HG03342 (cell line): ENCODE results near the gene ABHD15.
A peak's percentile ranks its signal among the peaks of the same experiment; 100 is the strongest.
"Not testable (repeated sequence)": the region's sequence is repeated elsewhere in the genome, so short reads cannot be mapped to it uniquely, and the experiment has no call there.

Experiments used
- ATAC-seq: cut with Tn5 transposase; IDR thresholded peaks from one replicate; pipeline ENCODE4 v1.9.1; 2021; ENCODE audit warnings: mild to moderate bottlenecking, moderate library complexity; ENCODE audit not compliant: unreplicated experiment

ABHD15 gene

DNA sequence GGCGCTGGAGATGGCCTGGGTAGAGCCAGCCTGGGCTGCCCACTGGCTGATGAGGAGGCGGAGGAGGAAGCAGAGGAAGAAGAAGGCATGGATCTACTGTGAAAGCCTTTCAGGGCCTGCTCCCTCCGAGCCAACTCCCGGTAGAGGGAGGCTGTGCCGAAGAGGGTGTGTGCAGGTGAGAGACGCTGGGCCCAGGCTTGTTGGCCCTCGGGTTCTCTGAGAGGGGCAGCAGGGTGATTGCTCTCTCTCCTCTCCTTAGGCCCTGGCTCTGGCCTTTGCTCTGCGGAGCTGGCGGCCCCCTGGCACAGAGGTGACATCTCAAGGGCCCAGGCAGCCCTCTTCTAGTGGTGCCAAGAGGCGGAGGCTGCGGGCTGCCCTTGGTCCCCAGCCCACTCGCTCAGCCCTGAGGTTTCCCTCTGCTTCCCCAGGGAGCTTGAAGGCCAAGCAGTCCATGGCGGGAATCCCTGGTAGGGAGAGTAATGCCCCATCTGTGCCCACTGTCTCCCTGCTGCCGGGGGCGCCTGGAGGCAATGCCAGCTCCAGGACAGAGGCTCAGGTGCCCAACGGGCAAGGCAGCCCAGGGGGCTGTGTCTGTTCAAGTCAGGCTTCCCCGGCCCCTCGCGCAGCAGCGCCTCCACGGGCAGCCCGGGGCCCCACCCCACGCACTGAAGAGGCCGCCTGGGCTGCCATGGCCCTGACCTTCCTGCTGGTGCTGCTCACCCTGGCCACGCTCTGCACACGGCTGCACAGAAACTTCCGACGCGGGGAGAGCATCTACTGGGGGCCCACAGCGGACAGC is 5.2 kb upstream of the ABHD15 start:
- ATAC-seq: no peak

DNA sequence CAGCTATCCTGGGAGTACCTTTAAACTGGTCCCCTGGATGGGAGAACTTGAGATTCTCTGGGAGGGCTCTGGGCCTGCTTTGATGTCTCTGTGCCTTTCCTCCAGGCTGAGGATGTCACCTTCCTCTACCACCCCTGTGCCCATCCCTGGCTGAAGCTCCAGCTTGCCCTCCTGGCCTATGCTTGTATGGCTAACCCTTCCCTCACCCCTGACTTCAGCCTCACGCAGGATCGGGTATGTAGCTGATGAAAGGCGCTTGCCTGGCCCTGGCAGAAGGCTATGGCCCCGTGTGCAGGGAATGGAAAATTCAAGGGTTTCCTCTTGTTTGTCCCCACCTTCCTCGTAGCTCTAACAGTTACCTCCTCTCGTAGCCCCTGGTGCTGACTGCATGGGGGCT is 4.6 kb upstream of the ABHD15 start:
- no peak for ATAC-seq

- no peak for ATAC-seq
These were observed 3.7 kb upstream of the ABHD15 start for GRCh38 chr17:29570521-29570920.

GRCh38 chr17:29569245-29569950 is 2.6 kb upstream of the ABHD15 start:
- ATAC-seq: no peak

- ATAC-seq: peak; percentile 34
These were observed 1.8 kb upstream of the ABHD15 start, which contains the start of gene TP53I13 for GRCh38 chr17:29568331-29569244. Gene TP53I13, plus strand, starts transcription at chr17:29568701. Its CDS starts 58 bp downstream, at chr17:29568759.

DNA sequence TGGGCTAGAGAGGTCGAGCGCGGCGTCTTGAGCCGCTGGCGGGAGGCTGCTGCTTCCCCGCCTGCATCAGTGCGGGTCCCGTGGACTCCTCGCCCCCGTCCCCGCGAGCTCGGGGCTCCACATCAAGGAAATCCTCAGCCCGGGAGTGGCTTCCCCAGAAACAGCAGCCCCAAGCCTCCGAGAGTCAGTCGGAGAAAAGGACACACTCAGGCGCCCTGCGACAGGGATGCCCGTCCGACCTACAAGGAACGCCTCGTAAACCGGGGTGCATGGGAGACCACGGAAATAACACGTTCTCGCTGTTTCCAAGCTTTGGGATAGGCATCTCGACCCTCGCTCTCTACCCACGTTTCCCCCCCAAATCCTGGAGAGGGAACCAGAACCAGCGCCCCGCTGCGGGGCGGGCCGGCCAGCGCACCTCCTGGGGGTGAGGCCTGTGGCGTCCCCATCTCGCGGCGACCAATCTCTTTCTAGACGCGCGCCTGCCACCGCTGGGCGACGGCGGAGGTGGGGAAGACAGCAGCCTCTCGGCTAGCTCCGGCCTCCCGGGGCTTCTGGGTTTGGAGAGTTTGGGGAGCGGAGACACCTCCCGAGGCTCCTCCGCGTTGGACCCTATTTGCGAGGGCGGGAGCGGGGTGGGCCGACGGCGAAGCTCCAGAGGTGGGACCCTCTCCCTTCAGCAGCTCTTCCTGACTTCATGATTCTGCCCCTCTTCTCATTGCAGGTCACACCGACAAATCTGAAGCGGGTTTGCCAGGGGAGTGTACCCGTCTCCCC is 905 bp upstream of the ABHD15 start:
- peak; percentile 41 for ATAC-seq

DNA sequence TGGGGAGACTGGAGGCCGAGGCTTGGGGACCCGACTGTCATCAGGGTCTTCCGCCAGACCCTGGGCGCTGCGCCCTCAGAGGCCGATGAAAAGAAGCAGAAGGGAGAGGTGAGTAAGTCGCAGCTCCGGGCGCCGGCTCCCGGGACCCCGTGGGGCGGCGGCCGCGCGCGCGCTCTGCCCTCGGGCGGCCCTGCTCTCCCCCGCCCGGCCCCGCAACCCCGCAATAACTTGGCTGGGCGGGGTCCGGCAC is 392 bp upstream of the ABHD15 start:
- no peak for ATAC-seq

DNA sequence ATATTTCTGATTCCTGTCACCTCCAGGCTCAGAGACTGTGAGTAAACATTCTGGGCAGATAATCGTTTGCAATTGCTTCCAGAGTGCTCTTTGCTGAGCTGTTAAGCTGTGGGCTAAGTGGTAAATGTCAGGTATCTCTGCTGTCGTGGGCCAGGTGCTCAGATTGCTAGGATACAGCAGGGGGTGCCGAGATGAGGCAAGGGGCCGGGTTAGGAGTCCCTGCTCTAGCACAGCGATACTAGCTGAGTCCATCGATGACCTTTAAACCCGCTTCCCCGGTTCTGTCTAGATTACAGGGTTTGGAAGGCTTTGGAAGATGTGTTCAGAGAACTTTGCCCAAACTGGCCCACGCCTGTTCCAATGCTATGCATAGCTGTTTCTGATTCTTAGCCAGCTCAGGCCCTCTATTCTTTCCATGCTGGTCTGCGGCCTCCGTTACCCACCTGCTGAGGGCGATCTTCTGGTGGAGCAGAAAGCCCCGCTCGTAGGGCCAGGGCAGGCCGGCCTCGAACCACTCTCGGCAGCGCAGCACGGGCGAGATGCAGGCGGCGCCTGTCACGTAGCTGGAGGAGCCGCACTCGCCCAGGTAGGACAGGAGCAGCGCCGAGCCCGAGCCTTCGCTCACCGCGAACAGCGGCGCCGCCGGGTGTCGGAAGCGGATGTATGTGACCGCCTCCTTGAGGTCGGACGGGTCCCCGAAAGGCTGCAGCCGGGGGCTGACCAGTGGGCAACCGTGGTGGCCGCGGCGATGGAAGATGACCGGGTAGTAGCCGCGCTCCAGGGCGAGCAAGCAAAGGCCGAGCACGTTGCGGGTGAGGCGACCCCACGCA is 979 bp downstream of the ABHD15 start:
- no peak for ATAC-seq

DNA sequence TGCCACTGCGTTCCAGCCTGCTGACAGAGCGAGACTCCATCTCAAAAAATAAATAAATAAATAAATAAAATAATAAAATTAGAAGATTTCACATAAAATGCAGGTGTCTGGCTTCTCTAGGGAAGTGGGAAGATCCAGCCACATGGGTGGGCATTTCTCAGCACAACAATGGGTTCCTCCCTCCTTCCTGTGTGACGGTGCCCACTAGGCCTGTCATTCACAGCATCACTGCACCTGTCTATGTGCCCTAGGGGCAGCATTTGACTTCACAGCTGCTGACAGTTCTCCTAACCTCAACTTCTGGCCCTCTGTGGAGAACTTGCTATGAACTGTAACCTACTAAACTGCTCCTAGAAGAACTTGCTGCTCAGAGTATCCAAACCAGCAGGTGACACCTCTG is 3.0 kb downstream of the ABHD15 start:
- ATAC-seq: no peak

- ATAC-seq: no peak
These were observed 4.2 kb downstream of the ABHD15 start for GRCh38 chr17:29562615-29563014.

DNA sequence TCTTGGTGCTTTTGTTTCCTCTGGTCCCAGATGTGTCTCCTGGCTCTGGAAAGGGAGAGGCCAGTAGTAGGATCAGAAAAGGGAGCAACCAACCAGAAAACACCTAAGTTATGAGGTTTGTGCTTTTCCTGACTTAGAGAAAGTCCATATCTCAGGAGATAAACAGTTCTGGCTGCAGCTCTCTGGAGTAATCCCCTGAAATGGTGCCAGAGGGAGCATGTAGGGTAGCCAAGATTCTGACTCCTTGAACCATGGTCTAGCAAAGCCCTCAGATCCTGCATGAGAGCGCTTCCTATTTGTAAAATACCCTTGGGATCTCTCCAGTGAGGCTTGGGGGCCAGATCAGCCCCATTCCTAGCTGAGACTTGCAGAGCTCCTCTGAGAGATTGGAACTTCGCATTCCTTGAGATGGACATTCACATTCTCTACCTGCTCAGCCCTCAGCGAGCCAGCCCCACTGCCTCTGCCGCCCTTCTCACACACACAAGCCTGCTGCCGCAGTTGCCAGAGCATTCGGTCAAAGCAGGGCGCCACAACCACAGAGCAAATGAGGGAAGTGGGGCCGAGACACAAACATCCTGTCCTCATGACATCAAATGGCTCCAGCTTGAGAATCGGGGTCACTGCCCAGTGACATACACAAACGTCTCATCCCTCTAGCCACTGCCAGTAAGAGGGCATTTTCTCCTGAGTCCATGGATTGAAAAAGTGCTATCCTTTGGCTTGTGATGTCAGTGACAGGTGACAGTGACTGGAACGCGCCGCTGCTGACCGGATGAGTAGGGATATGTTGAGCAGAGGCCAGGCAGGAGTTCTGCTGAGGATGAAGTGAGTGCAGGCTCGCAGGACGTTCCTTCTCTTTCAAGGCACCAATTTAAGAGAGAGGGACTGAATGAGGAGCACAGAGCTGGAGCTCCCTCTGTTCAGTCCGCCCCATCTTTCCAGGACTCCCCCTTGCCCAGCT is 5.0 kb downstream of the ABHD15 start:
- ATAC-seq: no peak

GRCh38 chr17:29560316-29560715 is 6.5 kb downstream of the ABHD15 start:
- no peak for ATAC-seq

GRCh38 chr17:29559640-29560039 is 7.2 kb downstream of the ABHD15 start:
- no peak for ATAC-seq

- ATAC-seq: not testable (repeated sequence)
These were observed 8.7 kb downstream of the ABHD15 start for GRCh38 chr17:29558139-29558538.

DNA sequence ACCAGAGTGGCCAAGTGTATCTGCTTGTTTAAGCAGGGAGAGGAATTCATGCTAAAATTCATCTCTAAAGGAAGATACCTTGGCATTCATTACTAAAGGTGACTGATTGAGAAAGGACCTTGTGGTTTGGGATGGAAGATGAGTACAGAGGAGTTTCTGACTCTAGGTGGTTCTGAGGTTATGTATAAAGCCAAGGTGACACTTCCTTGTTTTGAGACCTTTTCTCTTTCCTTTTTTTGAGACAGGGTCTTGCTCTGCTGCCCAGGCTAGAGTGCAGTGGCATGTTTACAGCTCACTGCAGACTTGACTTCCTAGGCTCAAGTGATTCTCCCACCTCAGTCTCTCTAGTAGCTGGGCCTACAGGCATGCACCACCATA is 9.1 kb downstream of the ABHD15 start:
- no peak for ATAC-seq

DNA sequence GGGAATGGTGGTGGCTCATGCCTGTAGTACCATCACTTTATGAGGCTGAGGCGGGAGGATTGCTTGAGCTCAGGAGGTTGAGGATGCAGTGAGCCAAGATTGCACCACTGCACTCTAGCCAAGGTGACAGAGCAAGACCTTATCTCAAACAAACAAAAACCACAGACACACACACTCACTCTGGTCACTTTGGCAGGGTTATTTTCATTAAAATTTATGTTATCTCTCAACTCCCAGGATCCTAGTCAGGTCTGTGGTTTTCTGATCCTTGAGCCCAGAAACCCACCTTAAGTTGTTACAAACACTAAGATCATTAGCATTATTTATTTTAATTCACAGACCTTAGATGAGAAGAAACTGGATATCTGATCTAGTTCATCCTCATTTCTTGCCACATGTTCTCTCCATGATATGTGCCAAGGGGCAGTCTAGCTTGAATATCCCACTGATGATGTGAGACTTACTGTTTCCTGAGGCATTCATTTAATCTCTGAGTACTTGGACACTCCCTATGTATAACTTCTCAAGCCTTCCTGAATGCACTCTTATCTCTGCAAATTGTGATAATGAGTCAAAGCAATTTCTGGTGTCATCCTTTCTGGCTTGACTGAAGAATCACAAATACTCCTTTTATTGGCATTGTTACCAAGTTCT is 9.6 kb downstream of the ABHD15 start:
- ATAC-seq: no peak

DNA sequence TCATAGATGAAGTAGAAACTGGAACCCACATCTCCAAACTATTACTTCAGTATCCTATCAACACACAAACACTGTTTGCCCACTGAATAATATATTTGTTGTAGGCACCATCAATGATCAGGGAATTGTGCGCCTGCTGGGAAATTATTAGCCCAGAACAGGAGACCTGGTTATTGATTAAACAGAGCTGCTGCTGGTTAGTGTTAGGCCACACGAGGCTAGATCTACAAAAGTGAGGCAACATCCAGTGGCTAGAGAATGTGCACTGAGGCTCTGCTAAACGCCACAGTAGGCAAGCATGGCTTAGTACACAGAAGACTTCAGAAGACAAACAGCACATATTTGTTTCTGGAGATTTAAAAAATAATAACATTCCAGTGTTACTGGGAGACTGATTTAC is 11.0 kb downstream of the ABHD15 start:
- no peak for ATAC-seq

GRCh38 chr17:29549177-29549923 is 17.5 kb downstream of the ABHD15 start:
- no peak for ATAC-seq
